ENCODE data around the gene FAM107A. TPM values are rescaled to one million over a fixed set of nuclear protein-coding genes. Genes with fewer than 3 reads are reported as not detected.

The FAM107A gene
- total and polyA plus RNA-seq, 9 of the 15 experiments (the other 6 are each of a cell fraction or from before 2014, with no cell fraction given) = 0.07 TPM; not detected in 8

- Histone ChIP-seq H3K79me2 (ENCODE audit: control insufficient read depth, insufficient read depth, low read length) (no peaks in the 10 kb centered on the region), H3K4me3 (no peak overlapping the region), H3K4me2 (ENCODE audit: insufficient read depth, low read length) (no peak overlapping the region), H3K9me3 (replicated peaks; ENCODE audit: control insufficient read depth, insufficient read depth, low read depth, low read length) (no peaks in the 10 kb centered on the region), H3K4me1 (replicated peaks in 1 of 2; ENCODE audit: control insufficient read depth in 2 of 2, insufficient read depth in 2 of 2, low read length in 2 of 2) (no peaks in the 10 kb centered on the region; a peak in 1 of 5 replicates), H2AFZ (ENCODE audit: low read depth, low read length) (no peak overlapping the region), H3K9ac (ENCODE audit: insufficient read depth in 1 of 2, low read depth in 2 of 2, low read length in 2 of 2) (no peak overlapping the region), H3K27me3 (ENCODE audit: control insufficient read depth in 2 of 2, insufficient read depth in 2 of 2, low read length in 2 of 2) (peaks cover 3 to 54% of the 10 kb centered on the region in 2 experiments; a peak in 3 of 5 replicates), H3K36me3 (ENCODE audit: control insufficient read depth, insufficient read depth, low read length) (no peaks in the 10 kb centered on the region), H3K27ac (ENCODE audit: extremely low read depth, low read depth, low read length) (no peak overlapping the region), H4K20me1 (replicated peaks; ENCODE audit: control insufficient read depth, insufficient read depth, low read length) (no peaks in the 10 kb centered on the region; the same call in 1 of the 2 replicates), H3K9me1 (ENCODE audit: control insufficient read depth, insufficient read depth, low read length) (no peaks in the 10 kb centered on the region)
- intact Hi-C loops (cut with micrococcal nuclease) = no loop called here
- no peak for ATAC-seq
- FAIRE-seq = no peak
- in situ Hi-C loops (cut with MboI) = no loop called here
- ChIA-PET CTCF (ENCODE audit: low intra/inter-chr PET ratio) (no interaction called here), POLR2A (no interaction called here)
- DNase-seq (ENCODE audit: extremely low read depth in 1 of 4, low spot score in 3 of 4) = no peak
- TF ChIP-seq RAD51 (IDR thresholded peaks at IDR 0.05; ENCODE audit: borderline replicate concordance, low read depth) (no peak), C11orf30 (IDR thresholded peaks at IDR 0.05; ENCODE audit: low read depth) (no peak), PRDM10 (IDR thresholded peaks at IDR 0.05; ENCODE audit: partially characterized antibody) (no peak)
- BruUV-seq (replicated peaks) = no TSS peak
- 0% methylated on average over 6 of the region's 8 CpGs for WGBS (ENCODE audit: insufficient coverage, low coverage, missing lambda C conversion rate)
Measured at GRCh38 chr3:58623478-58623877, 46.3 kb upstream of the FAM107A start.
